Panc1 (cell line): Measurements from ENCODE around the gene MASP2.

Experiments used
- CTCF ChIP-seq: fragments of 450-650 bp; IDR thresholded peaks from 2 replicates; pipeline ENCODE4 v1.5.1; 2017; ENCODE audit warnings: mild to moderate bottlenecking
- POLR2AphosphoS5 ChIP-seq: IDR thresholded peaks from 2 replicates; pipeline ENCODE4 v1.6.1; 2012; ENCODE audit warnings: mild to moderate bottlenecking, low read depth, low read length, moderate library complexity
- REST ChIP-seq, 2 experiments: IDR thresholded peaks; 2 replicates each; pipeline ENCODE4 v1.6.1; 2011 to 2012; ENCODE audit warnings: low read depth in 2 of 2, control low read depth in 1 of 2, low read length in 1 of 2, mild to moderate bottlenecking in 1 of 2, moderate library complexity in 1 of 2; ENCODE audit not compliant: insufficient read depth in 1 of 2

GRCh38 chr1:11065796-11066195, 18.8 kb upstream of the MASP2 start:
- no peak for TF ChIP-seq CTCF
- TF ChIP-seq REST (IDR thresholded peaks at IDR 0.05; ENCODE audit: insufficient read depth in 1 of 2, low read depth in 2 of 2, low read length in 1 of 2): no peak
- TF ChIP-seq POLR2AphosphoS5: no peak
